HG03342 (cell line): ENCODE data around the gene CEP19.

Experiments
- ATAC-seq: cut with Tn5 transposase; IDR thresholded peaks from one replicate; pipeline ENCODE4 v1.9.1; 2021; ENCODE audit warnings: mild to moderate bottlenecking, moderate library complexity; ENCODE audit not compliant: unreplicated experiment

Gene CEP19

GRCh38 chr3:196667056-196667825 is 44.8 kb downstream of the CEP19 start:
- ATAC-seq = no peak

- ATAC-seq = no peak
Observed at GRCh38 chr3:196666001-196666867, 45.8 kb downstream of the CEP19 start.

- no peak for ATAC-seq
Observed at GRCh38 chr3:196662711-196663571, 49.1 kb downstream of the CEP19 start.

- ATAC-seq = no peak
Observed at GRCh38 chr3:196662033-196662432, 50.0 kb downstream of the CEP19 start.

- no peak for ATAC-seq
Observed at GRCh38 chr3:196661400-196661799, 50.6 kb downstream of the CEP19 start.

- ATAC-seq = no peak
Observed at GRCh38 chr3:196660381-196661166, 51.5 kb downstream of the CEP19 start.

GRCh38 chr3:196659901-196660351 is 52.1 kb downstream of the CEP19 start:
- ATAC-seq = no peak
